NCI-H510A (cell line): ENCODE measurements around the gene PBXIP1.
"Not testable (repeated sequence)": the region's sequence is repeated elsewhere in the genome, so short reads cannot be mapped to it uniquely, and the experiment has no call there.

Source experiments
- DNase-seq: peaks from one replicate; lab custom pipeline; 2025; lab: John Stamatoyannopoulos, UW

Gene PBXIP1

GRCh38 chr1:154994591-154994990, 38.7 kb upstream of the PBXIP1 start:
- DNase-seq, result no peak

- no peak for DNase-seq
Observed at GRCh38 chr1:154994269-154994587, 38.3 kb upstream of the PBXIP1 start.

GRCh38 chr1:154993572-154994268, 37.8 kb upstream of the PBXIP1 start, which contains the start of gene LENEP:
Gene LENEP, plus strand, starts transcription at chr1:154993586. Its CDS starts 22 bp downstream, at chr1:154993608.
- no peak for DNase-seq

- DNase-seq, result peak; percentile 44
Observed at GRCh38 chr1:154992721-154993571, 37.0 kb upstream of the PBXIP1 start.

GRCh38 chr1:154990276-154990675, 34.4 kb upstream of the PBXIP1 start:
- DNase-seq, result no peak

- DNase-seq, result no peak
Observed at GRCh38 chr1:154989195-154989860, 33.4 kb upstream of the PBXIP1 start.

GRCh38 chr1:154988058-154988954, 32.4 kb upstream of the PBXIP1 start:
- no peak for DNase-seq

GRCh38 chr1:154987326-154987725, 31.4 kb upstream of the PBXIP1 start:
- no peak for DNase-seq

GRCh38 chr1:154986736-154987135, 30.8 kb upstream of the PBXIP1 start:
- not testable (repeated sequence) for DNase-seq

- no peak for DNase-seq
Observed at GRCh38 chr1:154983776-154984466, 28.0 kb upstream of the PBXIP1 start.

- peak; percentile 99 for DNase-seq
Observed at GRCh38 chr1:154982897-154983648, 27.2 kb upstream of the PBXIP1 start, which contains the start of gene FLAD1. Gene FLAD1, plus strand, starts transcription at chr1:154983344. Its CDS starts 351 bp downstream, at chr1:154983695.

GRCh38 chr1:154982341-154982740, 26.4 kb upstream of the PBXIP1 start:
- DNase-seq, result no peak

GRCh38 chr1:154978360-154978759, 22.5 kb upstream of the PBXIP1 start:
- DNase-seq, result no peak

GRCh38 chr1:154977762-154978161, 21.9 kb upstream of the PBXIP1 start:
- not testable (repeated sequence) for DNase-seq

GRCh38 chr1:154975409-154976059, 19.6 kb upstream of the PBXIP1 start:
- DNase-seq, result no peak

- DNase-seq, result peak; percentile 88
Observed at GRCh38 chr1:154974808-154975408, 19.0 kb upstream of the PBXIP1 start.

- DNase-seq, result peak; percentile 98
Observed at GRCh38 chr1:154974102-154974807, 18.4 kb upstream of the PBXIP1 start, which contains the start of gene CKS1B. Gene CKS1B, plus strand, starts transcription at chr1:154974681. Its CDS starts 65 bp downstream, at chr1:154974746.

- peak; percentile 89 for DNase-seq
Observed at GRCh38 chr1:154973344-154974101, 17.6 kb upstream of the PBXIP1 start.
